Mucosa of descending colon (tissue), 3 donors: ENCODE measurements around the gene PJVK. TPM values are rescaled to one million over a fixed set of nuclear protein-coding genes. Genes with fewer than 3 reads are reported as not detected.

Experiments
- ATAC-seq: fragments of 200-7000 bp; cut with Tn5 transposase; one replicate; pipeline ENCODE4 v1.9.1; 2020; ENCODE audit warnings: mild to moderate bottlenecking, moderate library complexity
- DNase-seq, 3 donors: peaks; one replicate each; pipeline ENCODE4 v3.0.0-alpha.2; 2020
- H3K36me3 ChIP-seq: fragments of 200-600 bp; one replicate; pipeline ENCODE4 v1.8.0; 2021; ENCODE audit warnings: low read depth, mild to moderate bottlenecking
- H3K4me1 ChIP-seq: fragments of 200-600 bp; one replicate; pipeline ENCODE4 v1.8.0; 2021; ENCODE audit warnings: low read depth, mild to moderate bottlenecking
- H3K4me3 ChIP-seq: fragments of 200-600 bp; one replicate; pipeline ENCODE4 v1.8.0; 2021; ENCODE audit warnings: mild to moderate bottlenecking
- H3K9me3 ChIP-seq: fragments of 200-600 bp; one replicate; pipeline ENCODE4 v1.8.0; 2021; ENCODE audit warnings: mild to moderate bottlenecking
- CTCF ChIP-seq: fragments of 200-600 bp; IDR thresholded peaks from one replicate; pipeline ENCODE4 v1.8.0; 2022; ENCODE audit warnings: antibody characterized with exemption, mild to moderate bottlenecking
- intact Hi-C, 2 donors: fragments of 100-400 bp; cut with DNase I in 1 of 2; cut with micrococcal nuclease in 1 of 2; formaldehyde crosslinking; loops; one replicate each; pipeline versions ENCODE4 v1.11.0 to v1.11.1; 2022; cut with DNase I, micrococcal nuclease
- total RNA-seq, 3 donors: library from RNA; stranded (reverse); fragmentation: NEBNext Ultra II Directional in 2 of 3; extraction: Animal tissue kit (Norgen Biotek cat#: 25700) in 2 of 3; gene quantifications; one replicate each; pipeline versions ENCODE4 v1.2.1 to v1.2.4, GENCODE V29; 2021 to 2023
- donor health status: DM: no; HTN: no; CAD: no; lungs with moderate emphysema.
- donor health status: DM: no; HTN: no; CAD: no.
- donor health status: DM: no; HTN: yes; CAD: no.

Gene PJVK
- total RNA-seq, 3 donors from 2014 or later = 1.4 to 3.3 (median 1.5) TPM

- DNase-seq (no peak), ATAC-seq (no peak)
- no peak overlapping the region for H3K4me3 ChIP-seq
- TF ChIP-seq CTCF = no peak
- no peaks in the 10 kb centered on the region for H3K9me3 ChIP-seq
- H3K4me1 ChIP-seq = peaks cover 29% of the 10 kb centered on the region
- H3K36me3 ChIP-seq = no peaks in the 10 kb centered on the region
- intact Hi-C loops = no loop called here
Observed at GRCh38 chr2:178485356-178485755, 34.2 kb downstream of the PJVK start.

- H3K36me3 ChIP-seq = no peaks in the 10 kb centered on the region
Observed at GRCh38 chr2:178491612-178492011, 40.4 kb downstream of the PJVK start.

GRCh38 chr2:178496049-178496448 is 44.9 kb downstream of the PJVK start:
- no peaks in the 10 kb centered on the region for H3K36me3 ChIP-seq
- intact Hi-C loops = no loop called here
- ATAC-seq (peak; percentile 96), DNase-seq (peak in 1 of 3 donors; percentile 28)
- H3K4me3 ChIP-seq = no peak overlapping the region
- H3K9me3 ChIP-seq = no peaks in the 10 kb centered on the region
- no peak for TF ChIP-seq CTCF
- H3K4me1 ChIP-seq = peaks cover 17% of the 10 kb centered on the region

More at GRCh38 chr2:178491612-178492011, 40.4 kb downstream of the PJVK start:
- H3K4me1 ChIP-seq = peaks cover 17% of the 10 kb centered on the region
- no peak for ATAC-seq
- H3K9me3 ChIP-seq = no peaks in the 10 kb centered on the region
- no peak for TF ChIP-seq CTCF
- H3K4me3 ChIP-seq = no peak overlapping the region
- no peak for DNase-seq
- intact Hi-C loops = no loop called here

- H3K9me3 ChIP-seq = no peaks in the 10 kb centered on the region
- DNase-seq (no peak), ATAC-seq (no peak)
- TF ChIP-seq CTCF = no peak
- no peak overlapping the region for H3K4me3 ChIP-seq
- H3K4me1 ChIP-seq = peaks cover 17% of the 10 kb centered on the region
- no peaks in the 10 kb centered on the region for H3K36me3 ChIP-seq
- intact Hi-C loops = no loop called here
Observed at GRCh38 chr2:178498137-178498536, 47.0 kb downstream of the PJVK start.

- no peak for ATAC-seq
- Histone ChIP-seq H3K4me1 (peaks cover 17% of the 10 kb centered on the region), H3K36me3 (no peaks in the 10 kb centered on the region)
Observed at GRCh38 chr2:178499640-178500039, 48.5 kb downstream of the PJVK start.

More at GRCh38 chr2:178499640-178500039, 48.5 kb downstream of the PJVK start:
- TF ChIP-seq CTCF = no peak
- Histone ChIP-seq H3K9me3 (no peaks in the 10 kb centered on the region), H3K4me3 (no peak overlapping the region)
- no peak for DNase-seq
- intact Hi-C loops = no loop called here
